Left lung (tissue), 10 donors: ENCODE measurements around the gene GPR15. TPM values are rescaled to one million over a fixed set of nuclear protein-coding genes. Genes with fewer than 3 reads are reported as not detected.

Experiments
- ATAC-seq: fragments of 200-7000 bp; cut with Tn5 transposase; one replicate; pipeline ENCODE4 v1.9.1; 2020; ENCODE audit warnings: moderate library complexity
- DNase-seq, 4 donors: peaks; one replicate each; pipeline ENCODE4 v3.0.0-alpha.2; 2013 to 2020
- H3K27ac ChIP-seq, 2 donors: fragments of 200-600 bp; sonication (generic) in 1 of 2; one replicate each; pipeline versions ENCODE4 v1.5.0 to v1.8.0; 2020 to 2021
- H3K27me3 ChIP-seq, 2 donors: fragments of 200-600 bp; sonication (generic) in 1 of 2; one replicate each; pipeline versions ENCODE4 v1.5.0 to v1.8.0; 2020 to 2021
- H3K36me3 ChIP-seq, 2 donors: fragments of 200-600 bp; sonication (generic) in 1 of 2; one replicate each; pipeline versions ENCODE4 v1.5.0 to v1.8.0; 2020 to 2021
- H3K4me1 ChIP-seq, 2 donors: fragments of 200-600 bp; one replicate each; pipeline ENCODE4 v1.8.0; 2021
- H3K4me3 ChIP-seq, 2 donors: fragments of 200-600 bp; sonication (generic) in 1 of 2; one replicate each; pipeline versions ENCODE4 v1.5.0 to v1.8.0; 2020 to 2021; ENCODE audit warnings: mild to moderate bottlenecking in 1 of 2
- H3K9me3 ChIP-seq, 2 donors: fragments of 200-600 bp; sonication (generic) in 1 of 2; one replicate each; pipeline versions ENCODE4 v1.5.0 to v1.8.0; 2020 to 2021
- CTCF ChIP-seq, 2 donors: fragments of 200-600 bp; sonication (generic) in 1 of 2; IDR thresholded peaks; one replicate each; pipeline versions ENCODE4 v1.5.0 to v1.8.0; 2021; ENCODE audit warnings: antibody characterized with exemption in 2 of 2
- intact Hi-C, 2 donors: fragments of 100-400 bp; cut with DNase I; formaldehyde crosslinking; loops; one replicate each; pipeline versions ENCODE4 v1.11.2 to v1.14.2; 2022
- polyA plus RNA-seq, 6 donors: library from polyadenylated mRNA; unstranded; fragments of 120-200 nt; gene quantifications; one replicate each; pipeline ENCODE4 v1.2.1, GENCODE V29; 2013; ENCODE audit not compliant: insufficient read length in 6 of 6
- total RNA-seq, 2 donors: library from RNA; stranded (reverse); fragmentation: NEBNext Ultra II Directional; extraction: Animal tissue kit (Norgen Biotek cat#: 25700); gene quantifications; one replicate each; pipeline ENCODE4 v1.2.1, GENCODE V29; 2021
- donor health status: DM: no; HTN: yes; CAD: no.
- donor health status: DM: no; HTN: no; CAD: no.

Gene GPR15
- total and polyA plus RNA-seq, 8 donors, result 0.58 TPM; not detected in 7

- H3K27me3 ChIP-seq, result no peaks in the 10 kb centered on the region
- no peak overlapping the region for H3K27ac ChIP-seq
- H3K9me3 ChIP-seq, result no peaks in the 10 kb centered on the region
- no peak overlapping the region for H3K4me3 ChIP-seq
- intact Hi-C loops, result no loop called here
- no peak for DNase-seq
- H3K36me3 ChIP-seq, result no peaks in the 10 kb centered on the region
- TF ChIP-seq CTCF (IDR thresholded peaks at IDR 0.05), result no peak
- H3K4me1 ChIP-seq, result no peaks in the 10 kb centered on the region
- no peak for ATAC-seq
These were observed 3.0 kb downstream of the GPR15 start for GRCh38 chr3:98534734-98535133.

- H3K9me3 ChIP-seq, result no peaks in the 10 kb centered on the region
- intact Hi-C loops, result no loop called here
- TF ChIP-seq CTCF (IDR thresholded peaks at IDR 0.05), result no peak
- no peaks in the 10 kb centered on the region for H3K27me3 ChIP-seq
- no peaks in the 10 kb centered on the region for H3K4me1 ChIP-seq
- H3K27ac ChIP-seq, result no peak overlapping the region
- no peaks in the 10 kb centered on the region for H3K36me3 ChIP-seq
- no peak overlapping the region for H3K4me3 ChIP-seq
- ATAC-seq (no peak), DNase-seq (no peak)
These were observed 4.8 kb downstream of the GPR15 start for GRCh38 chr3:98536456-98537017.

DNA sequence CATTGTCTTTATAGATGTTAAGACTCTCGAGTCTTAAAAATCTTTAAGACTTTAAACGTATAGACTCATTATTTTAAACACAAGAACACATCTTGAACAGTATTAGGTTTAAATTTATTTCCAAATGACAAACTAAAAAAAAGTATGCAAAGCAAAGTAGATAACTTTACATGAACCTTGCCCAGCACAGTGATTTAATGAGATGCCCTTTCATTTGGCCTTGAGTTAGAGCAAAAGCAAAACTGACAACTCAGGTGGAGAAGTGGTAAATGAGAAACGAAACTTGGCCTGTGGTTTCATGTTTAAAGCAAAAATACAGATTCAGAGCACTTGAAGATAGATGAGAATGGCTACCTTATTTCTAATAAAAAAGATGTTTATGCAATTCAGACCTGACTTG is 8.6 kb downstream of the GPR15 start:
- no peaks in the 10 kb centered on the region for H3K9me3 ChIP-seq
- no peak overlapping the region for H3K27ac ChIP-seq
- H3K4me3 ChIP-seq, result no peak overlapping the region
- no peak for ATAC-seq
- TF ChIP-seq CTCF (IDR thresholded peaks at IDR 0.05), result no peak
- no peaks in the 10 kb centered on the region for H3K36me3 ChIP-seq
- intact Hi-C loops, result no loop called here
- DNase-seq, result no peak
- no peaks in the 10 kb centered on the region for H3K27me3 ChIP-seq
- no peaks in the 10 kb centered on the region for H3K4me1 ChIP-seq

GRCh38 chr3:98541695-98542094 is 9.9 kb downstream of the GPR15 start:
- H3K9me3 ChIP-seq, result no peaks in the 10 kb centered on the region
- no peaks in the 10 kb centered on the region for H3K27me3 ChIP-seq
- H3K36me3 ChIP-seq, result no peaks in the 10 kb centered on the region
- no peak for TF ChIP-seq CTCF (IDR thresholded peaks at IDR 0.05)
- no peak overlapping the region for H3K27ac ChIP-seq
- ATAC-seq (no peak), DNase-seq (no peak)
- H3K4me1 ChIP-seq, result no peaks in the 10 kb centered on the region
- intact Hi-C loops, result no loop called here
- H3K4me3 ChIP-seq, result no peak overlapping the region

DNA sequence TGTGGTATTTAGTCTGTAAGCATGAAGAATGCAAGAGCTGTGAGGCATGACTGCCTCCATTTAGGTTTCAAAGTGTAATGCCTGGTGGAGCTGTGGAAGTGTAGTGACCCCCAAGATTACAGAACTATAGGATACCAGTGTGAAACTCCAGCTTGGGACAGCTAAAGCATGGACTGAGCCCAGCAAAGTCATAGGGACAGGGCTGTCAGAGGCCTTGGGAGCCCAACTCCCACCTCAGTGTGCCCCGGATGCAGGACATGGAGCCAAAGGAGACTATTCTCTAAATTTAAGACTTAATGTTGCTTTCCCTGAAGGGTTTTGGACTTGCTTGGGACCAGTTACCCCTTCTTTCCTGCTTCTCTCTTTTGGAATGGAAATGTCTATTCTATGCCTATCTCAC is 10.8 kb downstream of the GPR15 start:
- H3K4me1 ChIP-seq, result no peaks in the 10 kb centered on the region
- DNase-seq (no peak), ATAC-seq (no peak)
- intact Hi-C loops, result no loop called here
- H3K9me3 ChIP-seq, result no peaks in the 10 kb centered on the region
- H3K27me3 ChIP-seq, result no peaks in the 10 kb centered on the region
- H3K36me3 ChIP-seq, result no peaks in the 10 kb centered on the region
- H3K27ac ChIP-seq, result no peak overlapping the region
- no peak overlapping the region for H3K4me3 ChIP-seq
- no peak for TF ChIP-seq CTCF (IDR thresholded peaks at IDR 0.05)
